Measurements from ENCODE around the gene DIRAS1. TPM values are rescaled to one million over a fixed set of nuclear protein-coding genes. Genes with fewer than 3 reads are reported as not detected.

Gene DIRAS1
- total and polyA plus RNA-seq, 2 of the 8 experiments (the other 6 are each of a cell fraction or from before 2014, with no cell fraction given): 20.2 to 22.3 TPM

DNA sequence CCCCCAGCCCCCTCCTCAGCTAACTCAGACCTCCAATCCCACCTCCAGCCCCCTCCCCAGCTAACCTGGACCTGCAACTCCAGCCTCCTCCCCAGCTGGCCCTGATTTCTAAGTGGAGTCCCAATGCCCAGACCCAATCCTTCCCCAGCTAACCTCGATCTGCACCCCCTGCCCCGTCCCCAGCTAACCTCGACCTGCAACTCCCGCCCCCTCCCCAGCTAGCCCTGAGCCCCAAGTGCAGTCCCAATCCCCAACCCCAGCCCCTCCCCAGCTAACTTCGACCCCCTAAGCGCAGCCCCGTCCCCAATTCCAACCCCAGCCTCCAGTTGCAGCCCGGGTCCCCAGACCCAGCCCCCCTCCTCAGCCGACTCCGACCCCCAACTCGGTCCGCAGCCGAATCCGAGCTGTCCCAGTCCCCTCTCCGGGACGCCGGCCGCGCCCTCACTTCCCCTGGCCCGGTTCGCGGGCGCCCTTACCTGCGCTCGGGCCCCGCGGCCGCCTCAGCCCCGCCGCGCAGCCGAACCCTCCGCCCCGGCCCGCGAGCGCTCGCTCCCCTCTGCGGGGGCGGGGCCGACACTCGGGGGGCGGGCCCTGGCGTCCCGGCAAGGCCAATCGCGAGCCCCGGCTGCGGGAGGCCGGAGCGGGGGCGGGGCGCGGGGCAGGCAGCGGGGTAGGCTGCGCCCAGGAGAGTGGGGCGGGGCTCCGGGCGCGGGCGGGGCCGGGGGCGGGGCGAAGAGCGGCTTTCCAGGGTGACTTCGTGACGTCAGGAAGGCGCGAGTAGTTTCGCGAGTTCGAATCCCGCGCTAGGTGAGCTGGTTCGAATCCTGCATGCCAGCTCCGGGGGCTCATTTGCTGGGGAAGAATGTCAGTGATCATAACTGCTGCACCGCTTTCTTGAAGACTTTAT is 18.7 kb downstream of the DIRAS1 start, which contains the start of gene GNG7 (continued):
- TF ChIP-seq POLR2AphosphoS5 (IDR thresholded peaks at IDR 0.05; ENCODE audit: low read depth, low read length) (no peak), HDAC6 (IDR thresholded peaks at IDR 0.05; ENCODE audit: low read depth, low read length) (no peak), RFX5 (IDR thresholded peaks at IDR 0.05; ENCODE audit: borderline replicate concordance, low read depth, low read length) (no peak), RBBP5 (IDR thresholded peaks at IDR 0.05; ENCODE audit: borderline replicate concordance, low read depth, low read length) (no peak), SRF (IDR thresholded peaks at IDR 0.05; ENCODE audit: low read depth, low read length) (no peak), CREB1 (IDR thresholded peaks at IDR 0.05) (peak; percentile 84), TBP (IDR thresholded peaks at IDR 0.05; ENCODE audit: low read depth, low read length) (no peak), MAX (IDR thresholded peaks at IDR 0.05) (no peak), EP300 (IDR thresholded peaks at IDR 0.05; ENCODE audit: borderline replicate concordance in 1 of 2, low read depth in 2 of 2, low read length in 2 of 2) (no peak), KDM1A (IDR thresholded peaks at IDR 0.05; ENCODE audit: borderline replicate concordance, low read length) (peak; percentile 66; the same call in 1 of the 2 replicates), SP4 (IDR thresholded peaks at IDR 0.05; ENCODE audit: low read length) (no peak), BRCA1 (IDR thresholded peaks at IDR 0.05; ENCODE audit: low read depth, low read length) (no peak), POLR2A (IDR thresholded peaks at IDR 0.05; ENCODE audit: control extremely low read depth in 1 of 2, low read depth in 2 of 2, low read length in 2 of 2) (peak in 1 of 2 experiments; percentile 43; a peak in 1 of 3 replicates), POU5F1 (IDR thresholded peaks at IDR 0.05; ENCODE audit: low read depth, low read length) (no peak)

Data from H1 (cell line).